Sigmoid colon (tissue), 7 donors: ENCODE results near the gene STARD13. TPM values are rescaled to one million over a fixed set of nuclear protein-coding genes. Genes with fewer than 3 reads are reported as not detected.

Source experiments
- DNase-seq: peaks from one replicate; pipeline ENCODE4 v3.0.0-alpha.2; 2019
- H3K27ac ChIP-seq, 4 donors: fragments of 200-600 bp; sonication (generic); one replicate each; pipeline ENCODE4 v1.5.1; 2016 to 2019; ENCODE audit warnings: mild to moderate bottlenecking in 1 of 4
- H3K27me3 ChIP-seq, 3 donors: fragments of 200-600 bp; sonication (generic); one replicate each; pipeline ENCODE4 v1.5.1; 2019; ENCODE audit warnings: mild to moderate bottlenecking in 1 of 3
- H3K36me3 ChIP-seq, 4 donors: fragments of 200-600 bp; sonication (generic); one replicate each; pipeline ENCODE4 v1.5.1; 2016 to 2019
- H3K4me1 ChIP-seq, 4 donors: fragments of 200-600 bp; sonication (generic); one replicate each; pipeline ENCODE4 v1.5.1; 2017 to 2019
- H3K4me3 ChIP-seq, 4 donors: fragments of 200-600 bp; sonication (generic); one replicate each; pipeline ENCODE4 v1.5.1; 2017 to 2019; ENCODE audit warnings: mild to moderate bottlenecking in 2 of 4, moderate library complexity in 1 of 4
- H3K9me3 ChIP-seq, 4 donors: fragments of 200-600 bp in 3 of 4; sonication (generic) in 3 of 4; one replicate each; pipeline versions ENCODE4 v1.5.1 to v1.6.1; 2013 to 2019
- EP300 ChIP-seq, 4 donors: sonication (generic); formaldehyde crosslinking; IDR thresholded peaks; one replicate each; pipeline ENCODE4 v1.6.1; 2017; ENCODE audit warnings: antibody characterized with exemption in 4 of 4
- POLR2A ChIP-seq, 2 donors: fragments of 450-650 bp; IDR thresholded peaks; one replicate each; pipeline ENCODE4 v1.6.1; 2016; ENCODE audit warnings: antibody characterized with exemption in 2 of 2, mild to moderate bottlenecking in 2 of 2, moderate library complexity in 2 of 2
- POLR2AphosphoS5 ChIP-seq, 4 donors: sonication (generic); formaldehyde crosslinking; IDR thresholded peaks; one replicate each; pipeline ENCODE4 v1.6.1; 2017; ENCODE audit warnings: antibody characterized with exemption in 4 of 4
- WGBS, 2 donors: extraction: QIAGEN DNeasy Blood & Tissue Kit; methylation state at CpG; one replicate each; pipeline ENCODE4 v1.1.7; 2013; 5-methylcytosine and 5-hydroxymethylcytosine counted together
- intact Hi-C: fragments of 100-400 bp; cut with DNase I; formaldehyde crosslinking; loops from one replicate; pipeline ENCODE4 v1.15.1; 2023
- polyA plus RNA-seq, 3 donors: library from polyadenylated mRNA; stranded (reverse); fragments of 200-250 nt; gene quantifications; one replicate each; pipeline ENCODE4 v1.2.3, GENCODE V29; 2013
- total RNA-seq, 4 donors: library from RNA; depleted of rRNA; stranded (reverse); fragments of >200 nt; gene quantifications; one replicate each; pipeline ENCODE4 v1.1.0, GENCODE V29; 2016
- TF ChIP-seq, protein P1 (sequence below), 4 experiments: fragments of 450-650 bp in 3 of 4; fragments of 200-600 bp in 1 of 4; IDR thresholded peaks; one replicate each; pipeline ENCODE4 v1.5.1; 2016 to 2019; ENCODE audit warnings: antibody characterized with exemption in 4 of 4, mild to moderate bottlenecking in 3 of 4, moderate library complexity in 2 of 4
- donor health status: healthy with polysubstance abuse.
- donor health status: Bipolar disorder and iron deficiency.
- donor health status: healthy.

The STARD13 gene
- total and polyA plus RNA-seq, 7 donors: 3.7 to 102 (median 66.7) TPM

DNA sequence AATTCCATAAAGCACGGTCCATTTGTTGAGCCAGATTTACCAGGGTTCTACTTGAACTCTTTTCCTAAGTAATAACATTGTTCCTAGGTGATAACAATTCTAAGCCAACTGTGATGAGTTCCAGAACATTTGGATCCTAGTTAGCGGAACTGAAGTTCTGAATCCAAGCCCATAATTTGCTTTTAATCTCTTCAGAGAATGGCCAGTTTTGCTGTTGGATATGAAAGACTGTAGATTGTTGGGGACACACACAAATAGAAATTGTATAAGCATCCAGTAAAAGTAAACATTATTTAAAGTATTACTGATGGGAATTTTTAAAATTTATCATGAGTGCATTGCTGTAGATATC, 27.3 kb upstream of the STARD13 start:
- Histone ChIP-seq H3K9me3 (no peaks in the 10 kb centered on the region), H3K27me3 (no peaks in the 10 kb centered on the region), H3K4me1 (peaks cover 0 to 22% (median 11%) of the 10 kb centered on the region in 4 donors), H3K4me3 (no peak overlapping the region), H3K27ac (no peak overlapping the region), H3K36me3 (no peaks in the 10 kb centered on the region)
- WGBS, 2 donors: 84% methylated on average over 2 of the region's 2 CpGs
- no peak for DNase-seq
- intact Hi-C loops: no loop called here
- TF ChIP-seq, protein P1, sequence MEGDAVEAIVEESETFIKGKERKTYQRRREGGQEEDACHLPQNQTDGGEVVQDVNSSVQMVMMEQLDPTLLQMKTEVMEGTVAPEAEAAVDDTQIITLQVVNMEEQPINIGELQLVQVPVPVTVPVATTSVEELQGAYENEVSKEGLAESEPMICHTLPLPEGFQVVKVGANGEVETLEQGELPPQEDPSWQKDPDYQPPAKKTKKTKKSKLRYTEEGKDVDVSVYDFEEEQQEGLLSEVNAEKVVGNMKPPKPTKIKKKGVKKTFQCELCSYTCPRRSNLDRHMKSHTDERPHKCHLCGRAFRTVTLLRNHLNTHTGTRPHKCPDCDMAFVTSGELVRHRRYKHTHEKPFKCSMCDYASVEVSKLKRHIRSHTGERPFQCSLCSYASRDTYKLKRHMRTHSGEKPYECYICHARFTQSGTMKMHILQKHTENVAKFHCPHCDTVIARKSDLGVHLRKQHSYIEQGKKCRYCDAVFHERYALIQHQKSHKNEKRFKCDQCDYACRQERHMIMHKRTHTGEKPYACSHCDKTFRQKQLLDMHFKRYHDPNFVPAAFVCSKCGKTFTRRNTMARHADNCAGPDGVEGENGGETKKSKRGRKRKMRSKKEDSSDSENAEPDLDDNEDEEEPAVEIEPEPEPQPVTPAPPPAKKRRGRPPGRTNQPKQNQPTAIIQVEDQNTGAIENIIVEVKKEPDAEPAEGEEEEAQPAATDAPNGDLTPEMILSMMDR (IDR thresholded peaks at IDR 0.05): no peak
- TF ChIP-seq EP300 (IDR thresholded peaks at IDR 0.05): no peak
- no peak for TF ChIP-seq POLR2AphosphoS5 (IDR thresholded peaks at IDR 0.05)
- TF ChIP-seq POLR2A (IDR thresholded peaks at IDR 0.05): no peak

GRCh38 chr13:33312150-33312860, 26.8 kb upstream of the STARD13 start:
- no peaks in the 10 kb centered on the region for H3K27me3 ChIP-seq
- TF ChIP-seq, protein P1 (IDR thresholded peaks at IDR 0.05): peak in 1 of 4 experiments; percentile 13
- TF ChIP-seq POLR2A (IDR thresholded peaks at IDR 0.05): no peak
- no peak overlapping the region for H3K27ac ChIP-seq
- H3K9me3 ChIP-seq: no peaks in the 10 kb centered on the region
- DNase-seq: no peak
- H3K36me3 ChIP-seq: no peaks in the 10 kb centered on the region
- intact Hi-C loops: no loop called here
- H3K4me1 ChIP-seq: peaks cover 0 to 23% (median 13%) of the 10 kb centered on the region in 4 donors
- WGBS, 2 donors: 62 to 66% methylated on average over 4 of the region's 4 CpGs
- no peak overlapping the region for H3K4me3 ChIP-seq

DNA sequence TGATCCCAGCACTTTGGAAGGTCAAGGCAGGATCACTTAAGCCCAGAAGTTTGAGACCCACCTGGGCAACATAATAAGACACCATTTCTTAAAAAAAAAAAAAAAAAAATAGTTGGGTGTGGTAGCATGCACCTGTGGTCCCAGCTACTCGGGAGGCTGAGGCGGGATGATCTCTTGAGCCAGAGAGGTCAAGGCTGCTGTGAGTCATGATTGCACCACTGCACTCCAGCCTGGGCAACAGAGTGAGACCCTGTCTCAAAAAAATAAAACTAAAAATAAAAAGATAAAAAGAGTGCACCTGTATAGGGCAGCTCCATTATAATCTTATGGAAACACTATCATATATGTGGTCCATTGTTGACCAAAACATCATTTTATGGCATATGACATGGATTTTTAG, 25.5 kb upstream of the STARD13 start:
- no peaks in the 10 kb centered on the region for H3K27me3 ChIP-seq
- H3K4me1 ChIP-seq: peaks cover 0 to 23% (median 13%) of the 10 kb centered on the region in 4 donors
- H3K27ac ChIP-seq: no peak overlapping the region
- TF ChIP-seq POLR2AphosphoS5 (IDR thresholded peaks at IDR 0.05) (no peak), POLR2A (IDR thresholded peaks at IDR 0.05) (no peak), EP300 (IDR thresholded peaks at IDR 0.05) (no peak)
- TF ChIP-seq, protein P1 (IDR thresholded peaks at IDR 0.05): no peak
- 48 to 83% methylated on average over 2 of the region's 2 CpGs for WGBS, 2 donors
- H3K9me3 ChIP-seq: no peaks in the 10 kb centered on the region
- no peak overlapping the region for H3K4me3 ChIP-seq
- no peak for DNase-seq
- intact Hi-C loops: no loop called here
- H3K36me3 ChIP-seq: no peaks in the 10 kb centered on the region

GRCh38 chr13:33310245-33311038, 24.9 kb upstream of the STARD13 start:
- DNase-seq: no peak
- WGBS, 2 donors: 64 to 87% methylated on average over 4 of the region's 4 CpGs
- H3K36me3 ChIP-seq: no peaks in the 10 kb centered on the region
- H3K4me1 ChIP-seq: peaks cover 0 to 23% (median 13%) of the 10 kb centered on the region in 4 donors
- H3K27ac ChIP-seq: no peak overlapping the region
- no peaks in the 10 kb centered on the region for H3K9me3 ChIP-seq
- intact Hi-C loops: no loop called here
- TF ChIP-seq POLR2A (IDR thresholded peaks at IDR 0.05) (no peak), POLR2AphosphoS5 (IDR thresholded peaks at IDR 0.05) (no peak), EP300 (IDR thresholded peaks at IDR 0.05) (no peak)
- TF ChIP-seq, protein P1 (IDR thresholded peaks at IDR 0.05): no peak
- H3K4me3 ChIP-seq: no peak overlapping the region
- H3K27me3 ChIP-seq: no peaks in the 10 kb centered on the region
